Measurements from ENCODE around the gene SYTL3.

The SYTL3 gene

GRCh38 chr6:158755636-158756035, 105.8 kb downstream of the SYTL3 start:
- H3K9me3 ChIP-seq (ENCODE audit: insufficient read depth, low read depth, low read length), result no peaks in the 10 kb centered on the region
- H3K4me3 ChIP-seq (ENCODE audit: low read length, poor library complexity, severe bottlenecking), result no peak overlapping the region
- H2AFZ ChIP-seq (ENCODE audit: low read length), result no peak overlapping the region
- H3K9me2 ChIP-seq (replicated peaks; ENCODE audit: low read depth, low read length), result no peaks in the 10 kb centered on the region
- H3K4me2 ChIP-seq (ENCODE audit: low read depth, low read length, poor library complexity, severe bottlenecking), result no peak overlapping the region
- H4K20me1 ChIP-seq (ENCODE audit: insufficient read depth, low read length, poor library complexity, severe bottlenecking), result no peaks in the 10 kb centered on the region
- no peaks in the 10 kb centered on the region for H3F3A ChIP-seq (ENCODE audit: low read depth)
- H3K9ac ChIP-seq (ENCODE audit: low read depth, low read length, poor library complexity, severe bottlenecking), result no peak overlapping the region
- no peaks in the 10 kb centered on the region for H3K4me1 ChIP-seq (ENCODE audit: insufficient read depth, low read length, poor library complexity, severe bottlenecking)
- no peak for TF ChIP-seq CTCF (conservative IDR thresholded peaks at IDR 0.05; ENCODE audit: low read length)
- TF ChIP-seq EZH2phosphoT487 (IDR thresholded peaks at IDR 0.05; ENCODE audit: borderline replicate concordance), result no peak
- no peaks in the 10 kb centered on the region for H3K79me2 ChIP-seq (ENCODE audit: insufficient read depth, low read length)
- H3K27me3 ChIP-seq (ENCODE audit: insufficient read depth, low read length, poor library complexity, severe bottlenecking), result no peaks in the 10 kb centered on the region
- H3K36me3 ChIP-seq (ENCODE audit: insufficient read depth, low read length), result no peaks in the 10 kb centered on the region

GRCh38 chr6:158756126-158756525, 106.3 kb downstream of the SYTL3 start:
- H3K4me1 ChIP-seq (ENCODE audit: insufficient read depth, low read length, poor library complexity, severe bottlenecking), result no peaks in the 10 kb centered on the region
- no peaks in the 10 kb centered on the region for H3K9me2 ChIP-seq (replicated peaks; ENCODE audit: low read depth, low read length)
- no peak overlapping the region for H2AFZ ChIP-seq (ENCODE audit: low read length)
- no peaks in the 10 kb centered on the region for H3F3A ChIP-seq (ENCODE audit: low read depth)
- no peaks in the 10 kb centered on the region for H3K9me3 ChIP-seq (ENCODE audit: insufficient read depth, low read depth, low read length)
- no peak overlapping the region for H3K4me2 ChIP-seq (ENCODE audit: low read depth, low read length, poor library complexity, severe bottlenecking)
- no peaks in the 10 kb centered on the region for H3K79me2 ChIP-seq (ENCODE audit: insufficient read depth, low read length)
- H3K9ac ChIP-seq (ENCODE audit: low read depth, low read length, poor library complexity, severe bottlenecking), result no peak overlapping the region
- no peaks in the 10 kb centered on the region for H3K27me3 ChIP-seq (ENCODE audit: insufficient read depth, low read length, poor library complexity, severe bottlenecking)
- no peak overlapping the region for H3K4me3 ChIP-seq (ENCODE audit: low read length, poor library complexity, severe bottlenecking)
- TF ChIP-seq CTCF (conservative IDR thresholded peaks at IDR 0.05; ENCODE audit: low read length) (no peak), EZH2phosphoT487 (IDR thresholded peaks at IDR 0.05; ENCODE audit: borderline replicate concordance) (no peak)
- no peaks in the 10 kb centered on the region for H4K20me1 ChIP-seq (ENCODE audit: insufficient read depth, low read length, poor library complexity, severe bottlenecking)
- no peaks in the 10 kb centered on the region for H3K36me3 ChIP-seq (ENCODE audit: insufficient read depth, low read length)

- Histone ChIP-seq H3K9me2 (replicated peaks; ENCODE audit: low read depth, low read length) (no peaks in the 10 kb centered on the region), H3K79me2 (ENCODE audit: insufficient read depth, low read length) (no peaks in the 10 kb centered on the region), H3F3A (ENCODE audit: low read depth) (no peaks in the 10 kb centered on the region), H2AFZ (ENCODE audit: low read length) (no peak overlapping the region), H3K36me3 (ENCODE audit: insufficient read depth, low read length) (no peaks in the 10 kb centered on the region), H3K27me3 (ENCODE audit: insufficient read depth, low read length, poor library complexity, severe bottlenecking) (no peaks in the 10 kb centered on the region), H3K4me3 (ENCODE audit: low read length, poor library complexity, severe bottlenecking) (no peak overlapping the region), H4K20me1 (ENCODE audit: insufficient read depth, low read length, poor library complexity, severe bottlenecking) (no peaks in the 10 kb centered on the region), H3K9me3 (ENCODE audit: insufficient read depth, low read depth, low read length) (no peaks in the 10 kb centered on the region), H3K4me2 (ENCODE audit: low read depth, low read length, poor library complexity, severe bottlenecking) (no peak overlapping the region), H3K9ac (ENCODE audit: low read depth, low read length, poor library complexity, severe bottlenecking) (no peak overlapping the region), H3K4me1 (ENCODE audit: insufficient read depth, low read length, poor library complexity, severe bottlenecking) (no peaks in the 10 kb centered on the region)
- TF ChIP-seq CTCF (conservative IDR thresholded peaks at IDR 0.05; ENCODE audit: low read length), result no peak
- no peak for TF ChIP-seq EZH2phosphoT487 (IDR thresholded peaks at IDR 0.05; ENCODE audit: borderline replicate concordance)
Measured at GRCh38 chr6:158756977-158757752, 107.3 kb downstream of the SYTL3 start.
